A549 (cell line): Measurements from ENCODE around the gene CSDE1. TPM values are rescaled to one million over a fixed set of nuclear protein-coding genes. Genes with fewer than 3 reads are reported as not detected.

Source experiments
- ATAC-seq, 2 experiments: fragments of 200-7000 bp in 1 of 2; fragments of >200 bp in 1 of 2; cut with Nextera tagmentation in 1 of 2; cut with Tn5 transposase in 1 of 2; 3 replicates each; pipeline versions ENCODE4 v1.8.0 to v1.9.1; 2018 to 2020; ENCODE audit warnings: mild to moderate bottlenecking in 1 of 2, moderate library complexity in 1 of 2
- CTCF ChIA-PET: fragments of 300-600 bp; sonication (Branson Sonifier 250); formaldehyde crosslinking; extraction: SDS; loops from one replicate; lab custom pipeline; 2021; ENCODE audit warnings: antibody characterized with exemption, inconsistent platforms; lab: Yijun Ruan, JAX
- POLR2A ChIA-PET: fragments of 350-600 bp; formaldehyde crosslinking; extraction: SDS; loops from one replicate; lab custom pipeline; 2021; ENCODE audit warnings: antibody characterized with exemption, inconsistent platforms; lab: Yijun Ruan, JAX
- DNase-seq, 2 experiments: peaks; one replicate each; pipeline versions ENCODE4 v3.0.0 to v3.0.0-alpha.2; 2011 to 2016; ENCODE audit warnings: low read depth in 1 of 2, low spot score in 1 of 2
- FAIRE-seq: peaks from 2 replicates; lab custom pipeline; 2011; peaks lifted over from hg19 to GRCh38; lab: Jason Lieb, UNC
- H3K27ac ChIP-seq, 2 experiments: fragments of >200 bp; sonication (Bioruptor Twin); formaldehyde crosslinking; 3 replicates each; pipeline ENCODE4 v1.5.1; 2016 to 2017
- H3K4me1 ChIP-seq: fragments of >200 bp; sonication (Bioruptor Twin); formaldehyde crosslinking; 3 replicates; pipeline ENCODE4 v1.6.1; 2016
- H3K4me2 ChIP-seq: fragments of >200 bp; sonication (Bioruptor Twin); formaldehyde crosslinking; 3 replicates; pipeline ENCODE4 v1.6.1; 2016
- H3K4me3 ChIP-seq: fragments of >200 bp; sonication (Bioruptor Twin); formaldehyde crosslinking; 3 replicates; pipeline ENCODE4 v1.5.1; 2016
- H3K9me3 ChIP-seq: fragments of >200 bp; sonication (Bioruptor Twin); formaldehyde crosslinking; 3 replicates; pipeline ENCODE4 v1.6.1; 2016
- ATOH8 ChIP-seq: fragments of 250-450 bp; sonication (Bioruptor Pico); IDR thresholded peaks from 2 replicates; pipeline ENCODE4 v1.5.0; 2020; ENCODE audit warnings: low read depth, mild to moderate bottlenecking, moderate library complexity
- BCL3 ChIP-seq: fragments of >200 bp; sonication (Bioruptor Twin); formaldehyde crosslinking; IDR thresholded peaks from 3 replicates; pipeline ENCODE4 v1.6.1; 2016
- BHLHE40 ChIP-seq: IDR thresholded peaks from 2 replicates; pipeline ENCODE4 v1.6.1; 2012; ENCODE audit warnings: low read depth, low read length, inconsistent platforms
- CBX8 ChIP-seq: fragments of 200-600 bp; sonication (generic); IDR thresholded peaks from 2 replicates; pipeline ENCODE4 v1.6.1; 2016
- CHD2 ChIP-seq: fragments of 150-350 bp; IDR thresholded peaks from 2 replicates; pipeline ENCODE4 v1.6.1; 2014; ENCODE audit warnings: low read length; ENCODE audit not compliant: partially characterized antibody
- CHD4 ChIP-seq: fragments of 200-600 bp; sonication (generic); IDR thresholded peaks from 2 replicates; pipeline ENCODE4 v1.6.1; 2016; ENCODE audit warnings: antibody characterized with exemption, mild to moderate bottlenecking, borderline replicate concordance
- E2F6 ChIP-seq: IDR thresholded peaks from 2 replicates; pipeline ENCODE4 v1.6.1; 2012; ENCODE audit warnings: low read depth, borderline replicate concordance
- EHF ChIP-seq: fragments of 250-450 bp; sonication (Bioruptor Pico); IDR thresholded peaks from 2 replicates; pipeline ENCODE4 v1.5.0; 2020; ENCODE audit warnings: mild to moderate bottlenecking
- EHMT2 ChIP-seq: fragments of 200-600 bp; sonication (generic); IDR thresholded peaks from 2 replicates; pipeline ENCODE4 v1.6.1; 2016; ENCODE audit warnings: antibody characterized with exemption, low read depth, mild to moderate bottlenecking, moderate library complexity
- EP300 ChIP-seq, 2 experiments: fragments of >200 bp; sonication (Bioruptor Twin); formaldehyde crosslinking; IDR thresholded peaks; 2 replicates in 1 of 2; 3 replicates in 1 of 2; pipeline ENCODE4 v1.6.1; 2016 to 2017
- FOSL2 ChIP-seq, 2 experiments: fragments of 450-650 bp in 1 of 2; fragments of >200 bp in 1 of 2; sonication (Bioruptor Twin) in 1 of 2; formaldehyde crosslinking; IDR thresholded peaks; 2 replicates each; pipeline versions ENCODE4 v1.5.0 to v1.6.1; 2016 to 2020; ENCODE audit warnings: mild to moderate bottlenecking in 1 of 2, moderate library complexity in 1 of 2
- HES2 ChIP-seq: fragments of >200 bp; sonication (Bioruptor Twin); formaldehyde crosslinking; IDR thresholded peaks from 2 replicates; pipeline ENCODE4 v1.6.1; 2016
- HMGXB4 ChIP-seq: fragments of 250-450 bp; sonication (Bioruptor Pico); IDR thresholded peaks from 2 replicates; pipeline ENCODE4 v1.5.0; 2021; ENCODE audit warnings: mild to moderate bottlenecking, moderate library complexity, borderline replicate concordance
- HOXA7 ChIP-seq: fragments of 250-450 bp; sonication (Bioruptor Pico); IDR thresholded peaks from 2 replicates; pipeline ENCODE4 v1.5.0; 2020; ENCODE audit warnings: mild to moderate bottlenecking, moderate library complexity
- HOXB13 ChIP-seq: fragments of 250-450 bp; sonication (Bioruptor Pico); IDR thresholded peaks from 2 replicates; pipeline ENCODE4 v1.5.0; 2020; ENCODE audit warnings: low read depth, mild to moderate bottlenecking, moderate library complexity
- JUN ChIP-seq, 2 experiments: fragments of >200 bp; sonication (Bioruptor Twin); formaldehyde crosslinking; IDR thresholded peaks; 2 replicates in 1 of 2; 3 replicates in 1 of 2; pipeline ENCODE4 v1.6.1; 2016 to 2017
- KDM5A ChIP-seq: fragments of 200-600 bp; sonication (generic); IDR thresholded peaks from 2 replicates; pipeline ENCODE4 v1.6.1; 2016; ENCODE audit warnings: antibody characterized with exemption, mild to moderate bottlenecking
- MAFK ChIP-seq: fragments of 450-650 bp; IDR thresholded peaks from 2 replicates; pipeline ENCODE4 v1.6.1; 2014; ENCODE audit not compliant: partially characterized antibody
- MYC ChIP-seq: IDR thresholded peaks from 2 replicates; pipeline ENCODE4 v1.6.1; 2012; ENCODE audit warnings: mild to moderate bottlenecking, inconsistent platforms, low read length, improper control_type of control experiment, borderline replicate concordance
- NFE2L2 ChIP-seq: fragments of 150-350 bp; conservative IDR thresholded peaks from 2 replicates; pipeline ENCODE4 v1.6.1; 2014; ENCODE audit warnings: low read length
- NR3C1 ChIP-seq: fragments of >200 bp; sonication (Bioruptor Twin); formaldehyde crosslinking; IDR thresholded peaks from 3 replicates; pipeline ENCODE4 v1.6.1; 2017
- PHF8 ChIP-seq: fragments of 200-600 bp; sonication (generic); IDR thresholded peaks from 2 replicates; pipeline ENCODE4 v1.6.1; 2016; ENCODE audit warnings: low read depth, mild to moderate bottlenecking, antibody characterized with exemption, moderate library complexity, borderline replicate concordance
- POLR2AphosphoS2 ChIP-seq: conservative IDR thresholded peaks from 2 replicates; pipeline ENCODE4 v1.6.1; 2012; ENCODE audit warnings: low read length, improper control_type of control experiment, inconsistent platforms
- RCOR1 ChIP-seq: fragments of 150-350 bp; IDR thresholded peaks from 2 replicates; pipeline ENCODE4 v1.6.1; 2014; ENCODE audit warnings: antibody characterized with exemption, low read length, low read depth
- SREBF2 ChIP-seq: fragments of 450-650 bp; IDR thresholded peaks from 2 replicates; pipeline ENCODE4 v1.6.1; 2014; ENCODE audit warnings: mild to moderate bottlenecking, moderate library complexity
- USF2 ChIP-seq: fragments of 450-650 bp; IDR thresholded peaks from 2 replicates; pipeline ENCODE4 v1.6.1; 2014; ENCODE audit warnings: antibody characterized with exemption
- ZC3H11A ChIP-seq: fragments of 450-650 bp; IDR thresholded peaks from 2 replicates; pipeline ENCODE4 v1.6.1; 2014; ENCODE audit warnings: antibody characterized with exemption, mild to moderate bottlenecking
- ZNF302 ChIP-seq: fragments of 250-450 bp; sonication (Bioruptor Pico); IDR thresholded peaks from 2 replicates; pipeline ENCODE4 v1.9.0; 2021; ENCODE audit warnings: inconsistent platforms, mild to moderate bottlenecking, moderate library complexity
- WGBS: methylation state at CpG from one replicate; pipeline ENCODE4 v1.1.6; 2017; ENCODE audit errors: missing lambda C conversion rate; 5-methylcytosine and 5-hydroxymethylcytosine counted together
- polyA plus RNA-seq, 4 experiments: library from polyadenylated mRNA; depleted of rRNA in 3 of 4; stranded (reverse); fragments of >200 nt; fragmentation: RNase III in 1 of 4; extraction: RNeasy Plus Mini Kit Qiagen cat#74134 plus additional on column Dnase treatment in 1 of 4; gene quantifications; 2 replicates in 3 of 4; 3 replicates in 1 of 4; pipeline ENCODE4 v1.2.3, GENCODE V29; 2011 to 2017

The CSDE1 gene
- polyA plus RNA-seq, 2 of the 4 experiments (the other 2 are of a cell fraction), result 199 to 236 TPM

- Histone ChIP-seq H3K9me3 (peaks cover 5% of the 10 kb centered on the region; the same call in 1 of the 3 replicates), H3K4me3 (no peak overlapping the region), H3K27ac (no peak overlapping the region), H3K4me1 (0 out of 3 replicates have a peak, but pooled peaks cover 3% of the 10 kb centered on the region), H3K4me2 (no peak overlapping the region)
- DNase-seq (no peak), FAIRE-seq (no peak), ATAC-seq (no peak)
- POLR2A ChIA-PET, result no interaction called here
- WGBS, result 75% methylated on average over 5 of the region's 5 CpGs
- TF ChIP-seq USF2 (no peak), CHD4 (no peak), MAFK (no peak), PHF8 (no peak), POLR2AphosphoS2 (no peak), ZNF302 (CRISPR knock-in tag) (no peak), KDM5A (no peak), HMGXB4 (CRISPR knock-in tag) (no peak), EHF (no peak), SREBF2 (no peak), NFE2L2 (no peak), HOXA7 (CRISPR knock-in tag) (no peak), CHD2 (no peak), FOSL2 (IDR thresholded peaks at IDR 0.05) (no peak), FOSL2 (CRISPR knock-in tag; IDR thresholded peaks at IDR 0.05) (no peak), ZC3H11A (no peak), NR3C1 (no peak), HES2 (no peak)
- CTCF ChIA-PET, result interaction anchor here (2.5 kb wide), 1 partner anchor 11 kb away, joined by 5 read pairs; no protein-coding TSS in a partner anchor
Measured at GRCh38 chr1:114782476-114782875, 24.7 kb upstream of the CSDE1 start.

GRCh38 chr1:114780344-114781226 is 22.8 kb upstream of the CSDE1 start, which contains the start of gene SIKE1:
Gene SIKE1 (minus strand): TSS chr1:114780685. CDS start chr1:114780607, 78 bp downstream.
- FAIRE-seq (no peak), DNase-seq (peak; percentile 77 to 91), ATAC-seq (peak; percentile 99 to 100)
- H3K4me1 ChIP-seq, result 0 out of 3 replicates have a peak, but pooled peaks cover 3% of the 10 kb centered on the region
- peak within 1 kb of the TSS; percentile 91 to 92 for H3K27ac ChIP-seq
- ChIA-PET CTCF (interaction anchor here (2.5 kb wide), 1 partner anchor 13 kb away, joined by 5 read pairs; no protein-coding TSS in a partner anchor), POLR2A (interaction anchor here (0.6 to 1.1 kb wide), 6 partner anchors 10 to 30 kb away, joined by 3 to 5 read pairs (median 4); partner anchors contain the start of gene CSDE1)
- H3K4me2 ChIP-seq, result peak within 1 kb of the TSS; percentile 81
- no peaks in the 10 kb centered on the region for H3K9me3 ChIP-seq
- H3K4me3 ChIP-seq, result peak within 1 kb of the TSS; percentile 79
- 37% methylated on average over 30 of the region's 53 CpGs for WGBS
- TF ChIP-seq USF2 (no peak), EHMT2 (no peak), FOSL2 (IDR thresholded peaks at IDR 0.05) (no peak), FOSL2 (CRISPR knock-in tag; IDR thresholded peaks at IDR 0.05) (no peak), ATOH8 (CRISPR knock-in tag) (no peak), MYC (no peak; the same call in 1 of the 2 replicates), E2F6 (no peak), MAFK (no peak), BHLHE40 (no peak), HOXB13 (CRISPR knock-in tag) (no peak), KDM5A (0 out of 2 replicates have a peak, but pooled peaks have one; percentile 46), EP300 (IDR thresholded peaks at IDR 0.05) (no peak), JUN (IDR thresholded peaks at IDR 0.05) (peak in 1 of 2 experiments; percentile 65; a peak in 1 of 5 replicates), PHF8 (peak; percentile 83; the same call in 1 of the 2 replicates), CBX8 (no peak), POLR2AphosphoS2 (no peak), BCL3 (0 out of 3 replicates have a peak, but pooled peaks have one; percentile 30), RCOR1 (no peak)
